GM21526 (cell line): ENCODE data around the gene ACKR3.

Source experiments
- ATAC-seq: cut with Tn5 transposase; IDR thresholded peaks from one replicate; pipeline ENCODE4 v1.9.1; 2021; ENCODE audit warnings: moderate library complexity; ENCODE audit not compliant: unreplicated experiment, low FRiP score

The ACKR3 gene

GRCh38 chr2:236625156-236625690, 55.6 kb downstream of the ACKR3 start:
- ATAC-seq: no peak

GRCh38 chr2:236626391-236627150, 56.9 kb downstream of the ACKR3 start:
- no peak for ATAC-seq

- no peak for ATAC-seq
Measured at GRCh38 chr2:236627193-236627592, 57.6 kb downstream of the ACKR3 start.

- ATAC-seq: no peak
Measured at GRCh38 chr2:236627841-236628240, 58.2 kb downstream of the ACKR3 start.

GRCh38 chr2:236628256-236628901, 58.8 kb downstream of the ACKR3 start:
- no peak for ATAC-seq

- ATAC-seq: no peak
Measured at GRCh38 chr2:236628981-236629605, 59.5 kb downstream of the ACKR3 start.

GRCh38 chr2:236629961-236630872, 60.6 kb downstream of the ACKR3 start:
- no peak for ATAC-seq

- no peak for ATAC-seq
Measured at GRCh38 chr2:236631281-236631855, 61.7 kb downstream of the ACKR3 start.

GRCh38 chr2:236631856-236632291, 62.2 kb downstream of the ACKR3 start:
- no peak for ATAC-seq
